H1 (cell line): ENCODE data around the gene THEM5. TPM values are rescaled to one million over a fixed set of nuclear protein-coding genes. Genes with fewer than 3 reads are reported as not detected.

Experiments
- JUN ChIP-seq: IDR thresholded peaks from 2 replicates; pipeline ENCODE4 v1.6.1; 2011; ENCODE audit warnings: low read depth, mild to moderate bottlenecking, improper control_type of control experiment, low read length
- polyA plus RNA-seq, 7 experiments: library from polyadenylated mRNA; depleted of rRNA in 3 of 7; stranded (reverse) in 5 of 7; unstranded in 2 of 7; fragments of >200 nt in 5 of 7; fragments of 200-250 nt in 2 of 7; gene quantifications; 1 replicate in 5 of 7; 2 replicates in 1 of 7; 4 replicates in 1 of 7; pipeline versions ENCODE4 v1.2.1 to v1.2.3, GENCODE V29; 2011 to 2013; ENCODE audit warnings: missing spikeins in 2 of 7, mixed read lengths in 2 of 7
- total RNA-seq: library from RNA; stranded (reverse); fragmentation: NEBNext Ultra II Directional; extraction: Animal tissue kit (Norgen Biotek cat#: 25700); gene quantifications from 2 replicates; pipeline ENCODE4 v1.2.1, GENCODE V29; 2021

The THEM5 gene
- total and polyA plus RNA-seq, 2 of the 8 experiments (the other 6 are each of a cell fraction or from before 2014, with no cell fraction given): not detected

DNA sequence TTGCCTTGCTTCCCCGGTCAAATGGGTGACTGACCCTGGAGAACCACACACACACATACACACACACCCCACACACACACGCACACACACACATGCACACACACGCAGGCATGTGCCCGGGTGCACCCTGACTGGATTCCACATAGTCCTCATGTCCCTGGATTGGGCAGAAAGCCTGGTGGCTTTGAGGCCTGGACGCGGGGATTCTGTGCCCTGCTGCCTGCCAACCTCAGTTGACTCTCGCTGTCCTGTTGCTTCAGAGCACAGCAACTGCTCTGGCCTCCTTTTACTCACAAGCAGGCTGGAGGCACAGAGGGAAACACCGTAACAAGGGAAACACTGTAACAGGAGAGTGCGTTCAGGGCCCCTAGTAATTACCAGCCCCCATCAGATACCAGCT, 28.3 kb downstream of the THEM5 start (continued):
- TF ChIP-seq JUN: no peak
- TF ChIP-seq, all 59 proteins: peak for 0
